ENCODE data around the gene MTA2. TPM values are rescaled to one million over a fixed set of nuclear protein-coding genes. Genes with fewer than 3 reads are reported as not detected.
"Not testable (repeated sequence)": the region's sequence is repeated elsewhere in the genome, so short reads cannot be mapped to it uniquely, and the experiment has no call there.

MTA2 gene
- total RNA-seq, 2 donors from 2014 or later, result 84.5 to 96.6 TPM

DNA sequence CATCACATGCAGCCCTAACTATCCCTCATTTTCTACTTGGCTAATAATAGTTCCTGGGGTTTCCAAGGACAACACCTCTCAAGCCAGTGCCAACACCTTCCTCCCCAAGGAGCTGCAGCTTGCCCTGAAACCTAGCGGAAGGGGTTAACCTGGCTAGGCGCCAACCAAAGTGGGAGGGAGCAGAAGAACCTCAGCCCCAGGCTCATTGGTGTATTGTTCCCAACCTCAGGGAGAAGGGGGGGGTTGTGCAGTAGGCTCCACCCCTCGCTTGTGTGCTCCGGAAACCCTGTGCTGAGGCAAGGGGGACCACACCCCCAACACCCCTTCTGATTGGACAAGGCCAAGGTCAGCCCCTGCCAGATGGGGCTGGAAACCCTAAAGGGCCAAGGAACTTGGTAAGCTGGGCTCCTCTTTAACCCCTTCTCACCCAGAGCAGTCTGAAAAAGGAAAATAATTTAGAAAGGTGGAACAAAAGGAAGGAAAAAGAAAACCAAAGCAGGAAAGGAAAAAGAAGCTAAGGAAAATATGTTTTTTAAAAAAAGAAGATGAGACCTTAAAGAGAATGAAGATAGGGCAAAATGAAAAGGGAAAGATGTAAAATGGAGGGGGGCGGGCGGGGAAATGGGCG is 2.5 kb downstream of the MTA2 start:
- ATAC-seq (peak; percentile 55), DNase-seq (peak; percentile 94 to 98)
- intact Hi-C loops (cut with DNase I, micrococcal nuclease), result loop anchor here in 1 of 2 donors (10.0 kb wide), 1 partner anchor 96 kb away; no protein-coding TSS in a partner anchor

DNA sequence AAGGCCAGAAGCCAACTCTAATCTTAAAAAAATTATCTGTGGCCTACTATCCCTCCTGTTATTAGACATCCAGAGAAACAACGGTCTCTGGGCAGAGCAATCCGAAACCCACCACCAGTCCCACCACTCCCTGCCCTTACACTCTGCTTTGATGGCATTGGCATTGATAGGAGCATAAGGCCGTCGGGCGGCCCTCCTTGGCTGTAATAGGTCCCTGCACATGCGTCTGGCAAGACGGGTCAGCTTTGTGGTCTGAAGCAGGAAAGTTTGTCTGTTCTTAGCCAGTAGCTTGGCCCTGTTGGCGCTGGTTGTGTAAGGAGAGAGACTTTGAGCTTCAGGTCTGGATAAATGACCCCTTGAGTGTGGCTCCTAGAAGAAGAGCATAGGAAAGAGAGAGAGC is 6.5 kb downstream of the MTA2 start:
- ATAC-seq (no peak), DNase-seq (no peak)
- intact Hi-C loops (cut with DNase I, micrococcal nuclease), result loop anchor here in 1 of 2 donors (10.0 kb wide), 1 partner anchor 100 kb away; no protein-coding TSS in a partner anchor

DNA sequence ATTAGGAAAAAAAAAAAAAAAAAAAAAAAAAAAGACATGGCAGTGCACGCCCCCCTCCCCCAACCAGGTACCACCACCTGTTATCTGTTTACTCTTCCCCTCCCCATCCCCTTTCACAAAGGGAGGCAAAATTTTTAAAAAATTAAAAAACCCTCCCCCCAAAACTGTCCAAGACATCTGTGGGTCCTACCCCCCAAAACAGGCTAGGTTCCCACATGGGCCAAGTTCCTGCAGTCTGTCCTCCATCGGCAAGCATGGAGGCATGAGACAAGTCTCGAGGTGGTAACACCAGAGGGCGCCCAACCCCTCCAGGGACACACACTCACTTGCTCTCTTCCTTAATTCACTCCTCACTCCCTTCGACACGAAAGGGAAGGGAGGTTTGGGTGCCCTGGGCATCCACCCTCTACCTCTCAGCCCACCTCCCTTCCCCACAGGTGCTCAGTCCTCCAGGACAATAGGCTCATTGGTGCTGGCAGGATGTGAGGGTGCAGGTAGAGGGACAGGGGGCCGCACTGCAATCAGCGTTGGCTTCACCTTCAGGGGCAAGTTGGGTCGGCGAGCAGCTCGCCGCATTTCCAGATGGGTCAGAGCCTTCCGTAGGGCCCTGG is 8.1 kb downstream of the MTA2 start:
- peak; percentile 43 for ATAC-seq
- intact Hi-C loops (cut with DNase I, micrococcal nuclease), result loop anchor here in 1 of 2 donors (10.0 kb wide), 1 partner anchor 101 kb away; no protein-coding TSS in a partner anchor
- peak; percentile 82 to 92 for DNase-seq

DNA sequence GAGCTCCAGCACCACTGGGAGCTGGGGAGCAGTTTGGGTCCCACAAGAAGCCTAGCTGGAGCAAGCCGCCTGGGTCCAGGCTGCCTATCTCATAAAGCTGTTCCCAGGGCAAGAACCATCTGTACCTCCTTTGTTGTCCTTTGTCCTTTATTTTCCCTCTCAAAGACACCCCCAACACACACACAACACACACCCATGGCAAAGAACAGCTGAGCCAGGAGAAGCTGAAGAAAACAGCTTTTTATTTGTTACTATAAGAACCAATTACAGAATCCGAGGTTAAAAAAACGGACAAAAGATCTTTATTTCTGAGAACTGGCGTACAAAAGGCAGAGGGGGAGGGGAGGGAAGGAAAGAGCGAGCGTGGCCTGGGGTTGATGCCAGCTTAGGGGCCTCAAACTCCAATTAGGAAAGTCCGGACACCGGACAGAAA is 8.7 kb downstream of the MTA2 start:
- intact Hi-C loops (cut with DNase I, micrococcal nuclease), result loop anchor here in 1 of 2 donors (10.0 kb wide), 1 partner anchor 102 kb away; no protein-coding TSS in a partner anchor
- DNase-seq (no peak), ATAC-seq (no peak)

DNA sequence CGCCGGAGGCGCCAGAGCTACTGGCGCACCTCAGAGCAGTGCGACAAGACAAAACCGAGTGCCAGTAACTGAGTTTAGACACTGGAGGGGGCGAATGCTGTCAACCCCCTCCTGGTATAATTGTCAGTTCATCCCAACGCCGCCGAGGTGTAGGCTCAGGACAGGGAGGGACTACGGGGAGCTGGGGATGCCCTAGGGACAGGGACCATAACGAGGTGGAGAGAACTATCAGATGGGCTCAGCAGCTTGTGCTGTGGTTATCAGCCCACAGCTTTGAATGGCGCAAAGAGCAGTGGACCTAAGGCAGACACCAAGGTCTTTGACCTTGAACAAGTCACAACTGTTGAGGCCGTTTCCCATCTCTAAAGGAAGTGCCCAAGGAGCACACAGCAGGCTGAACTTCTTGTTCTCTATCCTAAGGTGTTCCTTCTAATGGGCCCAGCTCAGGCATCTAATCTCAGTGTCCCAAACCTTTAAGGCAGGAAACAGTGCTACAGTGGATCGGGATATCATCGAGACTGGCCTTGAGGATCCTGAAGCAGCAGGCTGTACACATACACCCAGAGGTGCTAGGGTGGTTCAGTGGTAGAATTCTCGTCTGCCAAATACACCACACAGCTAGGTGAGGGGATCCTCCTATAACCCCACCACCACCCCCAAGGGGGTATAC is 9.4 kb downstream of the MTA2 start:
- intact Hi-C loops (cut with DNase I, micrococcal nuclease), result loop anchor here in 1 of 2 donors (10.0 kb wide), 1 partner anchor 103 kb away; no protein-coding TSS in a partner anchor
- no peak for DNase-seq
- ATAC-seq, result peak; percentile 10

DNA sequence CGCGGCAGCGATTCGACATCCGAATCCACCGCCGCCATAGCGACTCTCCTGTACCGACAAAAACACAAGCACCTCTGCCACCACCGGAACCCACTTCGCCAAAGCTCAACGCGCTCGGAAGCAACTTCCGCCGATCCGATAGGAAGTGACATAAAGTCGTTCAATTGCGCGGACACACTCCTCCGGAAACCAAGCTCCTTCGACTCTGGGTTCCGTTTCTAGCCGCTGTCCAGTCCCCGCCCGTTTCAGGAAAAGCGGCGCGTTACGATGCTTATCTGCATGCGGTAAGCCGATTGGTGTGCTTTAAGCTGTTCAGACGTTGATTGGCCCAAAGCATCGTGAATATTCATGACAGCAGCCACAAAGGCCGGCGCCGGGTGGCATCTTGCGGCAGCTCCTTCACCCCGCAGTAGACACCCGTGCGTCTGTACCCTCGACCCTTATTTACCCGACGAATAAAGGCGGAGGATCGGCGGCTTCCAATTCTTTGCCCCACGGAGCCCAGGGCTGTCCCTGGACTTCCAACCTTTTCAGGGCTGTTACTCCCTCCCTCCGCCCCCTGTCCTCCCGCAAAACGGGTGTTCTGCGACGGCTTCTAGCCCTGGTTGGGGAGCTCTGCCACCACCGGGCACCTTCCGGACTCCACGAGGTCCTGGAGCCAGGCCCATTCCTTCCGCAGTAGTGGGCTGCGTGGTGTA is 10.1 kb downstream of the MTA2 start, which contains the start of gene TUT1:
Gene TUT1 (minus strand): TSS at position 76 of the 698 bp plus-strand sequence. CDS start 38 bp downstream, at position 38.
- DNase-seq (peak; percentile 95 to 98), ATAC-seq (peak; percentile 86)
- intact Hi-C loops (cut with DNase I, micrococcal nuclease), result loop anchor here in 1 of 2 donors (10.0 kb wide), 1 partner anchor 103 kb away; no protein-coding TSS in a partner anchor

DNA sequence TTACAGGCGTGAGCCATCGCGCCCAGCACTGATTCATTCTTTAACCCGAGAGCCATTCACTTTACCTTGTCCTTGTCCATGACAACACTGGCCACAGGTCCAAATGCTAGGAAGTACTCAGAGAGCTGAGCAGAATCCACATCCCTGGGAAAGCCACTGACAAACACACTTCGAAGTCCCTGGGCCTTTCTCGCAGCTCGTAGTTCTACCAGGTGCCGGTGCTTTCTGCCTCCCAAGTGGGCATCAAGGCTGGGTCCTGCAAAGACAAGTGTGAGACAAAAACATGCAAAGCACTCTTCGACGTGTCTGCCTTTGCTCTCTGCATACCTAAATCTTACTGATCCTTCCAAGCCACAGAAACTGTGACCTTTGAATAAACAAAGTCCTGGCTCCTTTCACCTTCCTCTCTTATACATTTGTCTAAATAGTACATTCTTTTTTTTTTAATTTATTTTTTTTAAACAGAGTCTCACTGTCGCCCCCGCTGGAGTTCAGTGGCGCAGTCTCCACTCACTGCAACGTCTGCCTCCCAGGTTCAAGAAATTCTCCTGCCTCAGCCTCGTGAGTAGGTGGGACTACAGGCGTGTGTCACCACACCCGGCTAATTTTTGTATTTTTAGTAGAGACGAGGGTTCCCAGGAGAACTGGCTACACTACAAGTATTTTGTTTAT is 12.6 kb downstream of the MTA2 start:
- DNase-seq (no peak), ATAC-seq (no peak)
- intact Hi-C loops (cut with DNase I, micrococcal nuclease), result no loop called here

DNA sequence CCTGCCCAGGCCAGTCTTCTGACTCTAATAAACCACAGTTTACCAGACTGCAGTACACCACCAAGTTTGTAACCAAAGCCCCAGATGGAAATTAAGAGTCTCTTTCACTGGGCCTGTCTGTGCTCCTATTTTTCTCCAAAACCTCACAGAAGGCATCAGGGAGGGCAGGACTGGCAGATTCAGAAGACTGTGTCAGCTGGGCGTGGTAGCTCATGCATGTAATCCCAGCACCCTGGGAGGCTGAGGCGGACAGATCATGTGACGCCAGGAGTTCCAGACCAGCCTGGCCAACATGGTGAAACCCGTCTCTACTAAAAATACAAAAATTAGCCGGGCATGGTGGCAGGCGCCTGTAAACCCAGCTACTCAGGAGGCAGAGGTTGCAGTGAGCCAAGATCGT is 16.3 kb downstream of the MTA2 start:
- DNase-seq; intact Hi-C loops (cut with DNase I, micrococcal nuclease); ATAC-seq: not testable (repeated sequence)

DNA sequence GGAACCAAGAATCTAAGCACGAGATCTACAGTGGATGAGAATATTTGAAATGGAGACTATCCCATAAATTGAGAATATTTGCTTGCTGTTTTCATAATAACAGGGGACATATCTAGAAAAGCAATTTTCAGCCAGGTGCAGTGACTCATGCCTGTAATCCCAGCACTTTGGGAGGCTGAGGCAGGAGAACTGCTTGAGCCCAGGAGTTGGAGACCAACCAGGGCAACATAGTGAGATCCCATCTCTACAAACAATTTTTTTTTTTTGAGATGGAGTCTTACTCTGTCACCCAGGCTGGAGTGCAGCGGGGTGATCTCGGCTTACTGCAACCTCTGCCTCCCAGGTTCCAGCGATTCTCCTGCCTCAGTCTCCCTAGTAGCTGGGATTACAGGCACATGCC is 19.9 kb downstream of the MTA2 start:
- intact Hi-C loops (cut with DNase I, micrococcal nuclease); ATAC-seq; DNase-seq: not testable (repeated sequence)

DNA sequence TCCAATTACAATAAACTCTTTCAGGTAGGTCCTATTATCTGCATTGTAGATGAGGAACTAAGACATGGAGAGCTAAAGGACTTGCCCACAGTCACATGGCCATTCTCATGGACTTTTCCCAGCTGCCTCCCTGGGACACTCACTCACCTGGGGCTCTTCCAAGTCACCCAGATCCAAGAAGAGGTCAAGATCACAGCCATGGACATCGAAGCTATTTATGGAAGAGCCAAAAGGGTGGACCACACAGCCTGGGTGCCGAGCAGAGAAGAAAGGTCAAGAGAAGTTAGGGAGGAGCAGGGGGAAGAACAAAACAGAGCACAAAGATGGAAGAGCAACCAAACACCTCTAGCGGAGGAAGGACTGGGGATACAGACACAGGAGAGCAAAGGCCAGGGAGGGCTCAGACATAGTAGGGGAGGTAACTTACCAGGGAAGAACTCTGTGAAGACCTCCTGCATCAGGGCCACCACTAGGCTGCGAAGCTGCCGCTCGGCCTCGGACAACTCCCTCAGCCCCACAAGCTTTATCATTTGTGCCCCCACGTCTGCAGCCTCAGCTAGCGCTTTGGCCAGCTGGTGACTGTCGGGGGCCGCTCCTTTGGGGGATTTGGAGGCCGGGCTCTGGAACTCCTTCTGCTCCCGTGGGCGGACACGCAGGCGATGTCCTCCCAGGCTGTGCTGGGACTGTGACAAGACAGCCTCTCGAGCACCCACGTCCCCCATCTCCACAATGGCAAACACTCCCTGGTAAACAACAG is 20.5 kb downstream of the MTA2 start:
- ATAC-seq (no peak), DNase-seq (no peak)
- intact Hi-C loops (cut with DNase I, micrococcal nuclease), result no loop called here

DNA sequence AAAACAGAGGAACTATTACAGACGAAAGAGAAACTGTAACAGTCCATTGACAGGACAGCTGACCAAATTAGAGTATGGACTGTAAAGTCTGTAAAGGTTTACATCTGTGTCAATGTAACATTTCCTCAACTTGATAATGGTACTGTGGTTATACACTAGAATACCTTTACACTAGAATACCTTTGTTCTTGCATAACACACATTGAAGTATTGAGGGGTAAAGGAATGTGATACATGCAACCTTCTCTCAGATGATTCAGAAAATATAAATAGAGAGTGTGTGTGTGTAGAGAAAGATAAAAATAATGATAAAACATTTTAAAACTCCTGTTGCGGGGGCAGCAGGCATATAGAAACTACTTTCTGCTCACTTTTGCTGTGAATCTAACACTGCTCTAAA is 22.4 kb downstream of the MTA2 start:
- DNase-seq, result no peak
- no peak for ATAC-seq
- intact Hi-C loops (cut with DNase I, micrococcal nuclease), result no loop called here

DNA sequence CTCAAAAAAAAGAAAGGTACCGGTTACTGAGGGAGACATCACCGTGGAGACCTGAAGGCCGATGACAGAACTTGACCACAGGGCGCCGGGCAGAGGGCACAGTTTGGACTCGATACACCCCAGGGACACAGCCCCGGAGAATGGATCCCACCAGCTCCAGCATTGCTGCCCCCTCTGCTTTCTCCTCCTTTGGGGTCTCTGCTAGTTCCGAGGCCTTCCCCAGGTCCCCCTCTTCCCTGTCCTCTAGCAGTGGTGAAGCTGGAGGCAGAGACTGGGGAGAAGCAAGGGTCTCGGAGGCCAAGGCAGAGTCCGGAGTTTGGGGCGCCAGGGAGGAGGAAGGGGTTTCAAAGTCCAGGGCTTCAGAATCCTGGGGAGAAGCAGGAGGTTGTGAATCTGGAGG is 23.1 kb downstream of the MTA2 start:
- DNase-seq (no peak), ATAC-seq (no peak)
- intact Hi-C loops (cut with DNase I, micrococcal nuclease), result no loop called here

DNA sequence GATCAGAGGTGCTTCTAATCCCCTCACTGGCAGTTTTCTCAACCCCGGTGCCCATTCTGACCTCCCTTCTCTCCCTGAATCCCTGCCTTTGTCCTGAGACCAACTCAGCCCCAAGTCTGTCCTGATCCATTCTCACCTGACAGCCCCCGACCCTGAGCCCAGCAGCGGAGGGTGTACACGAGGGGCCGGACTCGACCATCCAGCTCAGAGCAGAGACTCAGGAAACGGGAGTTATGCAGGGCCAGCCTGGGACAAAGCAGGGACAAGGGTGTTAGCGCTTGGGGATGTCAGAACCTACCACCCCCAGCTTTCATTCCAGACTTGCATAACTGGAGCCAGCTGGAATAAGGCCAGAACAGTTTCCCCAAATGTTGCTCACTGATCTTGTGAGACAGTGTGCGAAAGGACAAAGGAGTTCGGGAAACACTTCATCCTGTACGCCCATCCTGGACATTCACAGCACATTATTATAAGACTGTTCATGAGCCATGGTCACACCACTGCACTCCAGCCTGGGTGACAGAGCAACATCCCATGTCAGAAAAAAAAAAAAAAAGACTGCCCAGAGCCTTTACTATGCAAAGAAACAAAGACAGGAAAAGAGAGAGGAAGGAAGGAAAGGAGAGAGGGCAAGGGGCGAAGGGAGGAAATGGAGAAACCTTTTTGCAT is 24.5 kb downstream of the MTA2 start:
- no peak for ATAC-seq
- intact Hi-C loops (cut with DNase I, micrococcal nuclease), result no loop called here
- DNase-seq, result no peak

DNA sequence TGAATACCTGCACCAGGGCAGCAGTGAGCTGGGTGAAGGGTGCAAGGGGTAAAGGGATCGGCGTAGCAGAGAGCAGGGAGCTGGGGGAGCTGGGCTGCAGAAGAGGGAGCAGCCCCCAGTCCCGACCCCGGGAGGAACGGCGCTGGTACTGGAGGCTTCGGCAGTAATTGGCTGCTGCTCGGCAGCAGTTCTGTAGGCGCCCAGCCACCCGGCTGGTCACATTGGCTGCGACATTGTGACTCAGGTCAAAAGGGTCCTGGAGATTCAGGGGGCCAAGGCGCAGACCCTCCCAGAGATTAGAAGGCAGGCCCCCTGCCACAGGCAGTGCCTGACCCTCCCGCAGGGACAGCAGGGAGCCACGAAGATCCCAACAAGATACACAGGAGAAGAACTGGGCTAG is 25.8 kb downstream of the MTA2 start:
- no peak for ATAC-seq
- DNase-seq, result no peak
- intact Hi-C loops (cut with DNase I, micrococcal nuclease), result no loop called here

DNA sequence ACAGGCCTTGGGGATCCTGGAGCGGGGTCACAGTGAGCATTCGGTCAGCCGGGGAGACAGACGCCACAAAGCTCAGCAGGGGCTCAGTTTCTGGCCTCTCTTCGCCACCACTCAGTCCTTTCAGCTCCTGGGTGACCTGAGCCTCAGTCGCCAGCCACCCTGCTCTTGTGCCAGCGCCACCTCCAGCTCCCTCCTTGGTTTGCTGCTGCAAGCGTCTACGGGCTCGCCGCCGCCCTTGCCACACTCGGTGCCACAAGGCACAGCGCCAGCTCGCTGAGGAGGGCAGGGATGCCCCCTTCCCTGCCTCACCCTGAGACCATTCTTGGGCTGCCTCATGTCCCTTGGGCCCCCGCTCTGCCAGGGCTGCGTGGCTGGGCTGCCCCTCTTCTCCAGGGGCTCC is 26.5 kb downstream of the MTA2 start:
- ATAC-seq (peak; percentile 34), DNase-seq (peak; percentile 64 to 68)

DNA sequence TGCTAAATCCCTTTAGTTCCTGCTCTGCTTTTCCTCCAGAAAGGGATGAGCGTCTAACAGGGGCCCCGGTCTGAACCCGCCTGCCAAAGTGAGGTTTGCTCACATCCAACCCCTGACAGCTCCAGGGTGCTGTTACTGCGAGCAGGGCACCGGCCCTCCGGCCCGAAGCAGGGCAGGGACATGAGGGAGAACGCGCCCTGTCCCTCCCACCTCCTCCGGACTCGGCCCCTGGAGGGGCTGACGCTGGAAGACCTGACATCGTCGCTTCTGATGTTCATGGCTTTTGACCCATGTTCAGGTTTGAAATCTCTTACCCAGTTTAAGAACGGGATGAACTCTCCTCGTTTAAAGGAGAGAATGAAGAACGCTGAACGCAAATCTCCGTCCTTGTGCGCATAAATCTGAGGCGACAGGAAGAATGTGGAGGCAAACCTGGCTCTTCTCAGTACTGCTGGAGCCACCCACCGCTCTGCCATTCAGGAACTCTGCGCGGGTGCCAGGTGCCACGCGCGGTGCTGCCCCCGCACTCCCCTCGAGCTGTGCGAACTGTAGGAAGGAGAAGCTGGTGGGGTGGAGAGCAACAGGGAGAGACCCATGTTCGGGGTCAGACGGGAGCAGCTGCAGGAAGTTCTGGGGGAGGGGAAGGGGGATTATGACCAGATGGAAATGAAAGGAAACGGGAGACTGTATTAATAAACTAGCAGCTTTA is 27.1 kb downstream of the MTA2 start:
- ATAC-seq, result peak; percentile 31
- peak in 1 of 2 donors; percentile 62 for DNase-seq

More for the DNA sequence above, 26.5 kb downstream of the MTA2 start:
- intact Hi-C loops (cut with DNase I, micrococcal nuclease), result no loop called here

More for the DNA sequence above, 27.1 kb downstream of the MTA2 start:
- intact Hi-C loops (cut with DNase I, micrococcal nuclease), result no loop called here

Data from left colon (tissue), 2 donors.